Measurements from ENCODE around the gene NNT. TPM values are rescaled to one million over a fixed set of nuclear protein-coding genes. Genes with fewer than 3 reads are reported as not detected.

NNT gene
- total and polyA plus RNA-seq, 10 of the 15 experiments (the other 5 are each of a cell fraction or from before 2014, with no cell fraction given): 20.8 to 73.1 (median 51.9) TPM

GRCh38 chr5:43683884-43684471, 81.0 kb downstream of the NNT start (continued):
- TF ChIP-seq, protein P1, sequence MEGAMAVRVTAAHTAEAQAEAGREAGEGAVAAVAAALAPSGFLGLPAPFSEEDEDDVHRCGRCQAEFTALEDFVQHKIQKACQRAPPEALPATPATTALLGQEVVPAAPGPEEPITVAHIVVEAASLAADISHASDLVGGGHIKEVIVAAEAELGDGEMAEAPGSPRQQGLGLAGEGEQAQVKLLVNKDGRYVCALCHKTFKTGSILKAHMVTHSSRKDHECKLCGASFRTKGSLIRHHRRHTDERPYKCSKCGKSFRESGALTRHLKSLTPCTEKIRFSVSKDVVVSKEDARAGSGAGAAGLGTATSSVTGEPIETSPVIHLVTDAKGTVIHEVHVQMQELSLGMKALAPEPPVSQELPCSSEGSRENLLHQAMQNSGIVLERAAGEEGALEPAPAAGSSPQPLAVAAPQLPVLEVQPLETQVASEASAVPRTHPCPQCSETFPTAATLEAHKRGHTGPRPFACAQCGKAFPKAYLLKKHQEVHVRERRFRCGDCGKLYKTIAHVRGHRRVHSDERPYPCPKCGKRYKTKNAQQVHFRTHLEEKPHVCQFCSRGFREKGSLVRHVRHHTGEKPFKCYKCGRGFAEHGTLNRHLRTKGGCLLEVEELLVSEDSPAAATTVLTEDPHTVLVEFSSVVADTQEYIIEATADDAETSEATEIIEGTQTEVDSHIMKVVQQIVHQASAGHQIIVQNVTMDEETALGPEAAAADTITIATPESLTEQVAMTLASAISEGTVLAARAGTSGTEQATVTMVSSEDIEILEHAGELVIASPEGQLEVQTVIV (IDR thresholded peaks at IDR 0.05; ENCODE audit: borderline replicate concordance, partially characterized antibody): no peak
- TF ChIP-seq, protein P2, sequence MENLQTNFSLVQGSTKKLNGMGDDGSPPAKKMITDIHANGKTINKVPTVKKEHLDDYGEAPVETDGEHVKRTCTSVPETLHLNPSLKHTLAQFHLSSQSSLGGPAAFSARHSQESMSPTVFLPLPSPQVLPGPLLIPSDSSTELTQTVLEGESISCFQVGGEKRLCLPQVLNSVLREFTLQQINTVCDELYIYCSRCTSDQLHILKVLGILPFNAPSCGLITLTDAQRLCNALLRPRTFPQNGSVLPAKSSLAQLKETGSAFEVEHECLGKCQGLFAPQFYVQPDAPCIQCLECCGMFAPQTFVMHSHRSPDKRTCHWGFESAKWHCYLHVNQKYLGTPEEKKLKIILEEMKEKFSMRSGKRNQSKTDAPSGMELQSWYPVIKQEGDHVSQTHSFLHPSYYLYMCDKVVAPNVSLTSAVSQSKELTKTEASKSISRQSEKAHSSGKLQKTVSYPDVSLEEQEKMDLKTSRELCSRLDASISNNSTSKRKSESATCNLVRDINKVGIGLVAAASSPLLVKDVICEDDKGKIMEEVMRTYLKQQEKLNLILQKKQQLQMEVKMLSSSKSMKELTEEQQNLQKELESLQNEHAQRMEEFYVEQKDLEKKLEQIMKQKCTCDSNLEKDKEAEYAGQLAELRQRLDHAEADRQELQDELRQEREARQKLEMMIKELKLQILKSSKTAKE (IDR thresholded peaks at IDR 0.05; ENCODE audit: low read depth, poor library complexity, severe bottlenecking): no peak
- no peak for TF ChIP-seq NR2C2 (IDR thresholded peaks at IDR 0.05; ENCODE audit: borderline replicate concordance, control insufficient read depth, insufficient read length, low read depth)
- TF ChIP-seq ZSCAN29 (IDR thresholded peaks at IDR 0.05): no peak
- TF ChIP-seq SRF (IDR thresholded peaks at IDR 0.05; ENCODE audit: low read depth in 2 of 2, low read length in 2 of 2): no peak

DNA sequence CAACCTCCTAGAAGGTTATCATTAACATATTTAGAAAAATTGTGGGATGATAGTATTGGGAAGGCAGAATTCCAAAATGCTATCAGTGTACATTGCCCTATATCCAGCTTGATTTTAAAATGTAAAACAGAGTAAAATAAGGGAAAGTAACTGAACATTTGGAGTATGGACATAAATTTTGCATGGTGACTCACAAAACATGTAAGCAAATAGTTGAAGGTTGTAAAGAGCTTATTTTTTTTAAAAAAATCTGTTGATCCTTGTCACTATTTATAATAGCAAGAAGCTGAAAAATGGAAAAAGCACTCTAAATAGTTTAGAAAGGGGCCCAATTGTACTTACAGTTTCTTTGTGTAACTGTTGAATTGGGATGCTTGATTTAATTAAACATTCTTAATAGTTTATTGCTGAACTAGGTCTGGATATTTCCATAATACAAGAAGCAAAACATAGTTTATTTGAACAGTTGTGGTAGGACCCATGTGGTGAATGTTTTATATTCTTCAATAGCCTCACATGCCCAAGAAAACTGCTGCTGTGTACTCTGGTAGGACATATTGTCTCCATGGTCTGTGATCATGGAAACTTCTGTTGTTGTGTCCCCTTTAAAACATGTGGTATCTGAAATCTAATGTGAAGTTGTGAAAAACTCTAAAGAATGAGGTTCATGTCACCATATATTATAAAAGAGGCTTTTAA, 82.4 kb downstream of the NNT start:
- Histone ChIP-seq H4K20me1 (ENCODE audit: control insufficient read depth, insufficient read depth) (no peaks in the 10 kb centered on the region), H3K27me3 (replicated peaks in 1 of 2; ENCODE audit: control insufficient read depth in 2 of 2, insufficient read depth in 2 of 2, low read length in 1 of 2) (no peaks in the 10 kb centered on the region), H3K4me2 (ENCODE audit: control insufficient read depth, insufficient read depth) (no peak overlapping the region), H3K36me3 (ENCODE audit: control insufficient read depth in 2 of 2, insufficient read depth in 2 of 2, low read length in 1 of 2) (peaks cover under 1 to 5% of the 10 kb centered on the region in 2 experiments), H3K9me3 (replicated peaks; ENCODE audit: control insufficient read depth, insufficient read depth, low read length) (no peaks in the 10 kb centered on the region), H3K27ac (ENCODE audit: control insufficient read depth, insufficient read depth) (no peak overlapping the region), H2AFZ (ENCODE audit: control insufficient read depth, low read depth, low read length) (no peak overlapping the region), H3K9ac (ENCODE audit: control insufficient read depth, insufficient read depth, low read length) (no peak overlapping the region), H3K4me1 (ENCODE audit: control insufficient read depth, insufficient read depth, low read length) (no peaks in the 10 kb centered on the region), H3K4me3 (no peak overlapping the region), H3K79me2 (ENCODE audit: control insufficient read depth, insufficient read depth, low read length) (no peaks in the 10 kb centered on the region)
- ATAC-seq (no peak), DNase-seq (ENCODE audit: low read depth, low spot score) (no peak), FAIRE-seq (peak; percentile 23)
- ChIA-PET POLR2A (no interaction called here), RAD21 (ENCODE audit: unreplicated experiment) (no interaction called here), SMC1A (ENCODE audit: uncharacterized antibody, unreplicated experiment) (interaction anchor here (0.6 kb wide), 3 partner anchors 10 to 66 kb away, joined by 3 read pairs; no protein-coding TSS in a partner anchor), CTCF (no interaction called here)
- no TSS peak for BruUV-seq (replicated peaks)
- intact Hi-C loops (cut with micrococcal nuclease; ENCODE audit: unreplicated experiment) (no loop called here), in situ Hi-C loops (cut with MboI) (no loop called here)
- TF ChIP-seq BRCA1 (IDR thresholded peaks at IDR 0.05; ENCODE audit: low read depth, low read length): no peak
- TF ChIP-seq SRF (IDR thresholded peaks at IDR 0.05; ENCODE audit: low read depth in 2 of 2, low read length in 2 of 2): no peak
- no peak for TF ChIP-seq MAX (IDR thresholded peaks at IDR 0.05; ENCODE audit: low read depth, low read length)
- TF ChIP-seq POLR2A (IDR thresholded peaks at IDR 0.05; ENCODE audit: low read depth, low read length): no peak
- TF ChIP-seq CBX5 (IDR thresholded peaks at IDR 0.05; ENCODE audit: low read depth): no peak
- no peak for TF ChIP-seq HDAC6 (IDR thresholded peaks at IDR 0.05; ENCODE audit: unreplicated experiment)
- no peak for TF ChIP-seq RELB (IDR thresholded peaks at IDR 0.05; ENCODE audit: low read depth)
- no peak for TF ChIP-seq TCF3 (IDR thresholded peaks at IDR 0.05; ENCODE audit: borderline replicate concordance, insufficient read depth, low read depth, low read length)
- no peak for TF ChIP-seq SMARCA5 (IDR thresholded peaks at IDR 0.05)
- TF ChIP-seq CREB1 (IDR thresholded peaks at IDR 0.05; ENCODE audit: low read depth): no peak
- no peak for TF ChIP-seq SIX5 (IDR thresholded peaks at IDR 0.05; ENCODE audit: low read depth, low read length, severe bottlenecking)
- TF ChIP-seq TARDBP (IDR thresholded peaks at IDR 0.05; ENCODE audit: borderline replicate concordance): no peak
- TF ChIP-seq BACH1 (IDR thresholded peaks at IDR 0.05; ENCODE audit: borderline replicate concordance): no peak

All from GM12878 (cell line).